Upper lobe of right lung (tissue), 1 donor: Measurements from ENCODE around the gene MAP3K9. TPM values are rescaled to one million over a fixed set of nuclear protein-coding genes. Genes with fewer than 3 reads are reported as not detected.

Source experiments
- ATAC-seq: fragments of 200-7000 bp; cut with Tn5 transposase; one replicate; pipeline ENCODE4 v1.9.1; 2020; ENCODE audit warnings: mild to moderate bottlenecking, moderate library complexity
- DNase-seq: peaks from one replicate; pipeline ENCODE4 v3.0.0-alpha.2; 2020
- H3K27ac ChIP-seq: fragments of 200-600 bp; one replicate; pipeline ENCODE4 v1.8.0; 2022
- H3K27me3 ChIP-seq: fragments of 200-600 bp; one replicate; pipeline ENCODE4 v1.8.0; 2022; ENCODE audit warnings: mild to moderate bottlenecking
- H3K36me3 ChIP-seq: fragments of 200-600 bp; one replicate; pipeline ENCODE4 v1.8.0; 2022
- H3K4me1 ChIP-seq: fragments of 200-600 bp; one replicate; pipeline ENCODE4 v1.8.0; 2022
- H3K4me3 ChIP-seq: fragments of 200-600 bp; one replicate; pipeline ENCODE4 v1.8.0; 2022; ENCODE audit warnings: mild to moderate bottlenecking
- H3K9me3 ChIP-seq: fragments of 200-600 bp; one replicate; pipeline ENCODE4 v1.8.0; 2022
- CTCF ChIP-seq: fragments of 200-600 bp; IDR thresholded peaks from one replicate; pipeline ENCODE4 v1.8.0; 2022; ENCODE audit warnings: antibody characterized with exemption
- intact Hi-C: fragments of 100-400 bp; cut with DNase I; formaldehyde crosslinking; loops from one replicate; pipeline ENCODE4 v1.11.0; 2022
- total RNA-seq: library from RNA; stranded (reverse); fragmentation: NEBNext Ultra II Directional; extraction: Animal tissue kit (Norgen Biotek cat#: 25700); gene quantifications from one replicate; pipeline ENCODE4 v1.2.1, GENCODE V29; 2021
- donor health status: DM: no; HTN: yes; CAD: no; lungs with severe emphysema.

MAP3K9 gene
- total RNA-seq, 1 donor from 2014 or later, result 12.0 TPM

GRCh38 chr14:70770490-70770889 is 38.8 kb downstream of the MAP3K9 start:
- intact Hi-C loops, result no loop called here
- Histone ChIP-seq H3K4me3 (no peak overlapping the region), H3K27ac (no peak overlapping the region), H3K27me3 (no peaks in the 10 kb centered on the region), H3K4me1 (no peaks in the 10 kb centered on the region), H3K36me3 (no peaks in the 10 kb centered on the region), H3K9me3 (no peaks in the 10 kb centered on the region)
- no peak for DNase-seq
- no peak for TF ChIP-seq CTCF
- no peak for ATAC-seq

- no peak for ATAC-seq
- no peak overlapping the region for H3K27ac ChIP-seq
- no peak for TF ChIP-seq CTCF
- peaks cover under 1% of the 10 kb centered on the region for H3K4me1 ChIP-seq
- no peak for DNase-seq
- H3K9me3 ChIP-seq, result no peaks in the 10 kb centered on the region
- H3K4me3 ChIP-seq, result no peak overlapping the region
- intact Hi-C loops, result no loop called here
- no peaks in the 10 kb centered on the region for H3K27me3 ChIP-seq
- no peaks in the 10 kb centered on the region for H3K36me3 ChIP-seq
These were observed 49.9 kb downstream of the MAP3K9 start for GRCh38 chr14:70759398-70759797.

GRCh38 chr14:70755655-70756054 is 53.7 kb downstream of the MAP3K9 start:
- Histone ChIP-seq H3K4me1 (peaks cover 8% of the 10 kb centered on the region), H3K27me3 (no peaks in the 10 kb centered on the region), H3K9me3 (no peaks in the 10 kb centered on the region), H3K27ac (peak overlapping the region; percentile 38), H3K4me3 (no peak overlapping the region), H3K36me3 (no peaks in the 10 kb centered on the region)
- ATAC-seq (no peak), DNase-seq (no peak)
- intact Hi-C loops, result no loop called here
- no peak for TF ChIP-seq CTCF

- no peaks in the 10 kb centered on the region for H3K27me3 ChIP-seq
- no peaks in the 10 kb centered on the region for H3K36me3 ChIP-seq
- peak overlapping the region; percentile 53 for H3K27ac ChIP-seq
- DNase-seq, result peak; percentile 82
- H3K4me3 ChIP-seq, result no peak overlapping the region
- no peaks in the 10 kb centered on the region for H3K9me3 ChIP-seq
- no peak for TF ChIP-seq CTCF
- peak; percentile 91 for ATAC-seq
- intact Hi-C loops, result no loop called here
- peaks cover 8% of the 10 kb centered on the region for H3K4me1 ChIP-seq
These were observed 54.3 kb downstream of the MAP3K9 start for GRCh38 chr14:70754991-70755390.

GRCh38 chr14:70753518-70753953 is 55.8 kb downstream of the MAP3K9 start:
- intact Hi-C loops, result no loop called here
- DNase-seq, result peak; percentile 69
- Histone ChIP-seq H3K4me1 (peaks cover 8% of the 10 kb centered on the region), H3K36me3 (no peaks in the 10 kb centered on the region), H3K9me3 (no peaks in the 10 kb centered on the region), H3K4me3 (no peak overlapping the region), H3K27ac (peak overlapping the region; percentile 53), H3K27me3 (no peaks in the 10 kb centered on the region)
- TF ChIP-seq CTCF, result no peak
- ATAC-seq, result peak; percentile 86

- ATAC-seq (no peak), DNase-seq (no peak)
- H3K36me3 ChIP-seq, result no peaks in the 10 kb centered on the region
- H3K9me3 ChIP-seq, result no peaks in the 10 kb centered on the region
- H3K4me1 ChIP-seq, result peaks cover 5% of the 10 kb centered on the region
- no peak overlapping the region for H3K4me3 ChIP-seq
- no peak overlapping the region for H3K27ac ChIP-seq
- no peaks in the 10 kb centered on the region for H3K27me3 ChIP-seq
- intact Hi-C loops, result no loop called here
- TF ChIP-seq CTCF, result no peak
These were observed 60.9 kb downstream of the MAP3K9 start for GRCh38 chr14:70748422-70748821.
